ENCODE results near the gene AFP.

GRCh38 chr4:73438048-73438447 is 2.0 kb downstream of the AFP start:
- TF ChIP-seq CTCF (IDR thresholded peaks at IDR 0.05) (no peak), EZH2 (IDR thresholded peaks at IDR 0.05; ENCODE audit: borderline replicate concordance, insufficient read depth, low read depth, low read length, poor library complexity, severe bottlenecking) (no peak)
